SK-N-SH treated with all-trans-retinoic acid at 6 μM for 48 hours (cell line): ENCODE results near the gene PUM2.

Experiments
- ATAC-seq: fragments of 200-7000 bp; cut with Tn5 transposase; 3 replicates; pipeline ENCODE4 v1.9.1; 2020; ENCODE audit warnings: mild to moderate bottlenecking, moderate library complexity
- ARNTL ChIP-seq: fragments of 450-650 bp; formaldehyde crosslinking; IDR thresholded peaks from 2 replicates; pipeline ENCODE4 v1.5.0; 2020; ENCODE audit warnings: low read depth, mild to moderate bottlenecking, moderate library complexity, borderline replicate concordance
- BACH2 ChIP-seq: fragments of 250-450 bp; sonication (Bioruptor Pico); IDR thresholded peaks from 2 replicates; pipeline ENCODE4 v1.9.0; 2021; ENCODE audit warnings: mild to moderate bottlenecking, borderline replicate concordance
- CSDC2 ChIP-seq: fragments of 250-450 bp; sonication (Bioruptor Pico); IDR thresholded peaks from 2 replicates; pipeline ENCODE4 v1.5.0; 2020; ENCODE audit warnings: mild to moderate bottlenecking, moderate library complexity
- ESRRG ChIP-seq: fragments of 250-450 bp; sonication (Bioruptor Pico); IDR thresholded peaks from 2 replicates; pipeline ENCODE4 v1.6.1; 2021; ENCODE audit warnings: mild to moderate bottlenecking
- GLIS3 ChIP-seq: fragments of 250-450 bp; sonication (Bioruptor Pico); IDR thresholded peaks from 2 replicates; pipeline ENCODE4 v1.5.0; 2020; ENCODE audit warnings: mild to moderate bottlenecking, moderate library complexity
- ISL1 ChIP-seq: fragments of 250-450 bp; sonication (Bioruptor Pico); IDR thresholded peaks from 2 replicates; pipeline ENCODE4 v2.1.2; 2022; ENCODE audit warnings: mild to moderate bottlenecking, moderate library complexity
- PATZ1 ChIP-seq: fragments of 250-450 bp; sonication (Bioruptor Pico); IDR thresholded peaks from 2 replicates; pipeline ENCODE4 v1.8.0; 2020; ENCODE audit warnings: mild to moderate bottlenecking, moderate library complexity, borderline replicate concordance
- POU6F1 ChIP-seq: fragments of 250-450 bp; sonication (Bioruptor Pico); IDR thresholded peaks from 2 replicates; pipeline ENCODE4 v1.8.0; 2021; ENCODE audit warnings: low read depth, mild to moderate bottlenecking, moderate library complexity, borderline replicate concordance
- RARB ChIP-seq: fragments of 250-450 bp; sonication (Bioruptor Pico); IDR thresholded peaks from 2 replicates; pipeline ENCODE4 v1.8.0; 2021; ENCODE audit warnings: mild to moderate bottlenecking, moderate library complexity
- SNAI2 ChIP-seq: fragments of 250-450 bp; sonication (Bioruptor Pico); IDR thresholded peaks from 2 replicates; pipeline ENCODE4 v1.5.0; 2020; ENCODE audit warnings: mild to moderate bottlenecking, moderate library complexity
- TCF4 ChIP-seq: fragments of 250-450 bp; sonication (Bioruptor Pico); IDR thresholded peaks from 2 replicates; pipeline ENCODE4 v1.8.0; 2021; ENCODE audit warnings: mild to moderate bottlenecking, moderate library complexity, borderline replicate concordance
- TOX ChIP-seq: fragments of 250-450 bp; sonication (Bioruptor Pico); IDR thresholded peaks from 2 replicates; pipeline ENCODE4 v1.8.0; 2021; ENCODE audit warnings: mild to moderate bottlenecking, moderate library complexity, borderline replicate concordance
- ZC3H10 ChIP-seq: fragments of 250-450 bp; sonication (Bioruptor Pico); IDR thresholded peaks from 2 replicates; pipeline ENCODE4 v1.5.1; 2021; ENCODE audit warnings: mild to moderate bottlenecking, moderate library complexity
- ZFP3 ChIP-seq: fragments of 250-450 bp; sonication (Bioruptor Pico); IDR thresholded peaks from 2 replicates; pipeline ENCODE4 v1.5.0; 2020; ENCODE audit warnings: mild to moderate bottlenecking, moderate library complexity
- ZFP30 ChIP-seq: fragments of 450-650 bp; formaldehyde crosslinking; IDR thresholded peaks from 2 replicates; pipeline ENCODE4 v1.5.0; 2022; ENCODE audit warnings: mild to moderate bottlenecking, moderate library complexity
- ZNF565 ChIP-seq: fragments of 450-650 bp; formaldehyde crosslinking; conservative IDR thresholded peaks from 2 replicates; pipeline ENCODE4 v1.5.0; 2020; ENCODE audit warnings: low read depth, mild to moderate bottlenecking, moderate library complexity
- ZNF70 ChIP-seq: fragments of 450-650 bp; formaldehyde crosslinking; IDR thresholded peaks from 2 replicates; pipeline ENCODE4 v1.5.0; 2020; ENCODE audit warnings: mild to moderate bottlenecking, moderate library complexity
- ZNF8 ChIP-seq: fragments of 450-650 bp; formaldehyde crosslinking; IDR thresholded peaks from 2 replicates; pipeline ENCODE4 v1.5.0; 2020; ENCODE audit warnings: mild to moderate bottlenecking, moderate library complexity
- TF ChIP-seq, protein P1 (sequence below): fragments of 250-450 bp; sonication (Bioruptor Pico); IDR thresholded peaks from 2 replicates; pipeline ENCODE4 v1.5.1; 2021; ENCODE audit warnings: mild to moderate bottlenecking, moderate library complexity
- TF ChIP-seq, protein P2 (sequence below): fragments of 250-450 bp; sonication (Bioruptor Pico); IDR thresholded peaks from 2 replicates; pipeline ENCODE4 v1.5.1; 2020; ENCODE audit warnings: low read depth, mild to moderate bottlenecking, moderate library complexity

PUM2 gene

DNA sequence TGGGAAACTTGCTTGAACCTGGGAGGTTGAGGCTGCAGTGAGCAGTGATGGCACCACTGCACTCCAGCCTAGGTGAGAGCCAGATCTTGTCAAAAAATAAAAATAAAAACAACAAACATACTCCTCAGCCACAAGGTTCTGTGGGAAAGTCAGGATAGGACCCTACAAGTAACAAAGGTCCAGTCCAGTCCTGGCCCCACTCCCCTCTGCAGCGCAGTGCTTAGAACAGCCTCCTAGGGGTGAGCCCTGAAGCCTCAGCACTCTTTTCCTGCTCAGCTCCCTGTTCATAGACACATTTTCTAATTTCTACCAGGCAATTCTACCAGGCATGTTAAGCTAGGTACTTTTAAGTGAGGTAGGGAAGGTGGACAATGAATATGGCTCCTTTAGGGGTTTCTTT, 103.6 kb downstream of the PUM2 start:
- ATAC-seq: peak; percentile 8; the same call in 1 of the 3 replicates
- TF ChIP-seq TOX (CRISPR knock-in tag) (no peak), ZNF8 (CRISPR knock-in tag) (no peak), ZNF565 (CRISPR knock-in tag) (no peak), CSDC2 (CRISPR knock-in tag) (no peak), ZC3H10 (no peak), PATZ1 (CRISPR knock-in tag) (no peak), ISL1 (CRISPR knock-in tag) (no peak), POU6F1 (CRISPR knock-in tag) (no peak), ZFP30 (CRISPR knock-in tag) (no peak), ARNTL (CRISPR knock-in tag) (no peak), SNAI2 (CRISPR knock-in tag) (no peak), ZFP3 (CRISPR knock-in tag) (no peak), BACH2 (CRISPR knock-in tag) (no peak), GLIS3 (CRISPR knock-in tag) (no peak), TCF4 (CRISPR knock-in tag) (no peak)
- TF ChIP-seq, protein P1, sequence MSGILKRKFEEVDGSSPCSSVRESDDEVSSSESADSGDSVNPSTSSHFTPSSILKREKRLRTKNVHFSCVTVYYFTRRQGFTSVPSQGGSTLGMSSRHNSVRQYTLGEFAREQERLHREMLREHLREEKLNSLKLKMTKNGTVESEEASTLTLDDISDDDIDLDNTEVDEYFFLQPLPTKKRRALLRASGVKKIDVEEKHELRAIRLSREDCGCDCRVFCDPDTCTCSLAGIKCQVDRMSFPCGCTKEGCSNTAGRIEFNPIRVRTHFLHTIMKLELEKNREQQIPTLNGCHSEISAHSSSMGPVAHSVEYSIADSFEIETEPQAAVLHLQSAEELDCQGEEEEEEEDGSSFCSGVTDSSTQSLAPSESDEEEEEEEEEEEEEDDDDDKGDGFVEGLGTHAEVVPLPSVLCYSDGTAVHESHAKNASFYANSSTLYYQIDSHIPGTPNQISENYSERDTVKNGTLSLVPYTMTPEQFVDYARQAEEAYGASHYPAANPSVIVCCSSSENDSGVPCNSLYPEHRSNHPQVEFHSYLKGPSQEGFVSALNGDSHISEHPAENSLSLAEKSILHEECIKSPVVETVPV (CRISPR knock-in tag): no peak
- TF ChIP-seq, protein P2, sequence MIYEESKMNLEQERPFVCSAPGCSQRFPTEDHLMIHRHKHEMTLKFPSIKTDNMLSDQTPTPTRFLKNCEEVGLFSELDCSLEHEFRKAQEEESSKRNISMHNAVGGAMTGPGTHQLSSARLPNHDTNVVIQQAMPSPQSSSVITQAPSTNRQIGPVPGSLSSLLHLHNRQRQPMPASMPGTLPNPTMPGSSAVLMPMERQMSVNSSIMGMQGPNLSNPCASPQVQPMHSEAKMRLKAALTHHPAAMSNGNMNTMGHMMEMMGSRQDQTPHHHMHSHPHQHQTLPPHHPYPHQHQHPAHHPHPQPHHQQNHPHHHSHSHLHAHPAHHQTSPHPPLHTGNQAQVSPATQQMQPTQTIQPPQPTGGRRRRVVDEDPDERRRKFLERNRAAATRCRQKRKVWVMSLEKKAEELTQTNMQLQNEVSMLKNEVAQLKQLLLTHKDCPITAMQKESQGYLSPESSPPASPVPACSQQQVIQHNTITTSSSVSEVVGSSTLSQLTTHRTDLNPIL (CRISPR knock-in tag): no peak

GRCh38 chr2:20243637-20244036, 107.0 kb downstream of the PUM2 start:
- peak; percentile 2; the same call in 1 of the 3 replicates for ATAC-seq

DNA sequence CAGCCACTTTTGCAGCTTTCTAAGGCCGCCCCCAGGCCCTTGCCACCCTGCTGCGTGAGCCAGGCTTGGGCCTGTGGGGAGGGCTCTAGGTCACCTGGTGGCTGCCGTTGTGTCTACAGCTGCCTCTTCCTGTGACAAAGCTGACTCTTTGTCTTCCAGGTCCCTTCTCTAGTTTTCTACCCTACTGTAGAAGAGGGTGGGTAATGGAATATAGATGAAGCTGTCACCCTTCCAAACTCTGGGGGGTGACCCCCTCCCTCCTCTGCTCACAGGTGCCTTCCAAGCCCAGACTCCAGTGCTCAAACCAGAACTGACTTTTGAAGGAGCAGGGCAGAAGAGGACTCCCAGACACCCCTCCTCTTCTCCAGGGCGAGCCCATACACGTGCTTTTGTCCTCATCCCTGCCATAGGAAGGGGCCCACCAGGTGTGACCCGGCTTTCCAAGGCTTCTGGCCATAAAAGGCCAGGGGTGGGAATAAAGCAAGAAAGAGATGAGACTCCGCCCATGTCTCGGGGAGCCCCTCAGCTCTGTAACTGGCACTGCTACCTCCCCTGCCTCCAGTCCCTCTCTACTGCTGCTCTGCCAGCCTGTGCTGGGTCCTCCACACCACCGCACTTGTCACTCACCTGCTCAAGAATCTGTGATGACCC, 107.8 kb downstream of the PUM2 start:
- peak; percentile 37 for ATAC-seq
- TF ChIP-seq ZFP3 (CRISPR knock-in tag): no peak
- no peak for TF ChIP-seq PATZ1 (CRISPR knock-in tag)
- no peak for TF ChIP-seq SNAI2 (CRISPR knock-in tag)
- no peak for TF ChIP-seq RARB (CRISPR knock-in tag)
- no peak for TF ChIP-seq BACH2 (CRISPR knock-in tag)
- no peak for TF ChIP-seq GLIS3 (CRISPR knock-in tag)
- no peak for TF ChIP-seq ZNF70 (CRISPR knock-in tag)
- TF ChIP-seq, protein P2 (CRISPR knock-in tag): no peak
- no peak for TF ChIP-seq ZFP30 (CRISPR knock-in tag)
- TF ChIP-seq TOX (CRISPR knock-in tag): no peak
- no peak for TF ChIP-seq ISL1 (CRISPR knock-in tag)
- TF ChIP-seq, protein P1 (CRISPR knock-in tag): no peak; the same call in 1 of the 2 replicates
- TF ChIP-seq ARNTL (CRISPR knock-in tag): no peak
- no peak for TF ChIP-seq ZC3H10
- TF ChIP-seq ZNF8 (CRISPR knock-in tag): no peak
- no peak for TF ChIP-seq CSDC2 (CRISPR knock-in tag)
- TF ChIP-seq ESRRG: no peak
- no peak for TF ChIP-seq TCF4 (CRISPR knock-in tag)
- no peak for TF ChIP-seq POU6F1 (CRISPR knock-in tag)
